GF-D8 (cell line): ENCODE measurements around the gene SOCS3.

Experiments
- DNase-seq: peaks from one replicate; lab custom pipeline; 2025; lab: John Stamatoyannopoulos, UW

Gene SOCS3

GRCh38 chr17:78390241-78391050, 30.6 kb upstream of the SOCS3 start:
- no peak for DNase-seq

DNA sequence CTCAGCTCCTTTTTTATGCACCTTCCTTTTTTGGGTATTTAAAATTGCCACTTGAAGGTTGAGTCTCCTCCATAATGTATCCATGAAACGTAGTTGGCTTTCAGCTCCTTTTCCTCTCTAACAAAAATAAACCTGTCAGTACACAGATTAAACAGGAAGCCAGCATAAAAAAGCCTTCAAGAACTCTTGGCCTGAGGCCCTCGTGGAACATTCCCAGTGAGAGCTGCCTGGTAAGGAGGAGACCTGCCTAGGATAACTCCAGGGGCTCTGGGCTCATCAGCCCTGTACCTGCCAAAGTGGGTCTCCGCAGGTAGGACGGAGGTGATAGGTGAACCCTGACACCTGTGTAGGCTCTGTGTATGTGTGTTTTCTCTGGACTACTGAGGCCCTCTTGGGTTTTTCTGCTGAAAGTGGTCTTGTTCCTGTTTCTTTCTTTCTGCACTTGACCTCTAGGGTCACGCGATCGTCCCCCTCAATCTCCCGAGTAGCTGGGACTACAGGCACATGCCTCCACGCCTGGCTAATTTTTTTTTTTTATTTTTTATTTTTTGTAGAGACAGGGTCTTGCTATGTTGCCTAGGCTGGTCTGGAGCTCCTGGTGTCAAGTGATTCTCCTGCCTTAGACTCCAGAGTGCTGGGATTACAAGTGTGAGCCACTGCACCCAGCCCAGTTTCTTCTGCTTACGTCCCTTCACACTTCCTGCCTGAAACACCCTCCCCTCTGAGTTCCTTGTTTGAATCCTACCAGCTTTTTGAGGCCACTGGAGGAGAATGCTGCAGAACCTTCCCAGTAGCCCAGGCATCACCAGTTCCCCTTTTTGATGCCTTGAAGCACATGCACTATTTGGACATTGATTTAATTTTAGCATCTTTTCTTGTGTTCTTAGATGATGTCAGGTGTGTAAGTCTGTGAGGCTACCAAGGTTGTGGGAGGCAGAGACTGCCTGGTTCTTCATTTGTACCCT, 28.4 kb upstream of the SOCS3 start:
- DNase-seq, result peak; percentile 85

DNA sequence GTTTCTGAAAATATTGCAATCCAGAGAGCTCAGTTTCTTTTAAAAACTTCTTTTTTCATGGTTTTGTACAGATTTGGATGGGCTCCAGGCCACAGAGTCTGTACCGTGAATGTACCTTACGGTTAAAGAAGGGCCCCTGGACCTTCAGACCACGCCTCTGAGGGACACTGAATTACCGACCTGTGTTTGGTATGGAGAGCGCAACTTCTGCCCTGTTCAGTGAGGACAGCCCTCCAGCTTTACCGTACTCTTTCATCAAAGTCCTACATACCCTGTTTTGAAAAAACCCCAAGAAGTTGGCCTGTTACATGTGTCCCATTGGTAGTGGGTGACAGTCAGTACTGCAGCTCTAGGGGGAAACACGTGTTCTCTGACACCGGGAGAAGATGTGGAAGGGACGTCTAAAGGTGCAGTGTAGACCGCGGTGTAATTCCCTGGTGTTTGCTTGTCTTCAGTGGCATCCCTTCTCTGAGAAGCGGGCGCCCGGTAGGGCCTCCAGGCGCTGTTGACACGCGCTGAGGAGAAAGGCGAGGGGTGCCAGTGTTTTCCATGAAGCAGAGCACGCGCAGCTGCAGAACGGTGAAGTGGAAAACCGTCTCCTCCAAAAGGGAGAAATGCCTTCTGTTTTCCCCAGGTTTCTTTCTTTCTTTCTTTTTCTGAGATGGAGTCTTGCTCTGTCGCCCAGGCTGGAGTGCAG, 24.8 kb upstream of the SOCS3 start:
- DNase-seq, result no peak

DNA sequence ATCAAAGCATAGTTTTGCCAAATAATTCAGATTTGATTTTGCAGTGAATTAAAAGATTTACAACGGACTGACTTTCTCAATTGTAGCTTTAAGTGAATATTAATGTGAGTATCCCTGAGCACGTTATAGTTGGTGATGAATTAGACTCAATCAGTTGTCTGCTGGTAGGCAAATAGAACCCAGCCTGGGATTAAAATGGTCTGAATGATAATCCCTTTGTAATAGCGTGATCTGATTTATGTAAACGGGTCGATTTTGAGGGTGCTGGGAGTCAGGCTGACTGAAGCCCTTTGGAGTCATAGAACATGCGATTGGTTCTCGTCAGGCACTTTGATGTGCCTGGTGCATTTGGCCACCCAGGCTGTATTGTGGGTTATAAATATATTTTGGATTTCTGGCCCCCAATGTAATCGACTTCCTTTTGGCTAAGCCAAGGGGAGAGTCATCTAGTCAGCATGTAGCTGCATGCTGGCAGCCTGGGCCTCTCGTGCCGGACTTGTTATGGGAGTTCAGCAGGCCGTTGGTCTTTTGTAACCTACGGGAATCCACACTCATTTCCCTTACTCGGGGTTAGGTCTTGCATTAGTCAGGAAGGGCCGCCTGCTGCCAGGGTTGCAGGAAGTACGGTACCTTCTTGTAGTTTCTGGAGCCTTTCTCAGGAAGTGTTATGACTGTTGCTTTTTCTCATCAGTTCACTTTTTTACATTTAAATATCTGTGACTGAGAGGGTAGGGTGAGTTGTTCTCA, 24.0 kb upstream of the SOCS3 start:
- peak; percentile 95 for DNase-seq

DNA sequence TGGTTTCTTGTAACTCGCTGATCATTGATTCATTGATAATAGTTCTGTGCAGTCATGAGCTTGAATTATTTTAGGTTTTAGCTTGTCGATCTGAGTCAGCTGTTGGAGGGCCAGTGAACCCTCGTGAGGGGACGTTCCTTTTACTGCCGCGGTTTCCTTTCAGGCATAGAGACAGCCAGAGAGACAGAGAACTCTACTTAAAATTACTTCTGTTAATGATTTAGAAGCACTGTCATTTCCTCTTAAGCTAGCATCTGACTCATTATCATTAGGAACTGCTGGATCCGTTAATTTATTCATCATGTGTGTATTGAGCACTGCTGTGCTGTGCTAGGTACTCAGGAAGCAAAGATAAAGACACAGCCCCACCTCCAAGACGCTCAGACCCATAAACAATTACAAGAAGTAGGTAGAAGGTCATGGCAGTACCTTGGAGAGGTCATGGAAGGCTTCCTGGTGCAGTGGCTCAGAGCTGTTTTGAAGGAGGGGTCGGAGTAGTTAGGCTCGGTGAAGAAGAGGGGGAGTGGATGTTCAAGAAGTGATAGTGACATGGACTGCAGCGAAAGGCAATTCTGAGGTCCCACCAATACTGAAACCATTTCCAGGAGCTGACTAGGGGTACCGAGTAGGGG, 21.8 kb upstream of the SOCS3 start:
- peak; percentile 33 for DNase-seq

- no peak for DNase-seq
These were observed 20.5 kb upstream of the SOCS3 start for GRCh38 chr17:78380370-78380769.

DNA sequence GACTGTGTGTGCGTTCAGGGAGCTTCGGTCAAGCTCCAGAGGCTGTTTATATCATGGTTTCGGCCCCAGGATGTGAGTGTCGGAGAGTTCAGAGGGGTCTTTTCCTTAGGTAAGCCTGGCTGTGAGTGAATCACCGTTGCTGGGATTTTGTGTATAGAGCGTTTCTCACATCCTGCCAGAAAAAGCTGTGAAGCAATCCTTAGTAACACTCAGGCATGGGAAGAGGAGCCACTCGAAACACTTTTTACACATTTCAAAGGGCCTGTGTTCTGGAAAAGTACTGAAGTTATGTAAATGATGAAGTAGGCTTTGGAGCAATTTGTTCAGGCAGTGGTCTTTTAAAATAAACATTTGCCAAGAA, 19.2 kb upstream of the SOCS3 start:
- peak; percentile 9 for DNase-seq

- peak; percentile 15 for DNase-seq
These were observed 18.6 kb upstream of the SOCS3 start, which contains the start of gene PGS1 for GRCh38 chr17:78378225-78379130. Gene PGS1, plus strand, starts transcription at chr17:78378649. Its CDS starts 17 bp downstream, at chr17:78378666.

GRCh38 chr17:78377858-78378224, 18.0 kb upstream of the SOCS3 start:
- DNase-seq, result no peak

GRCh38 chr17:78376161-78376560, 16.3 kb upstream of the SOCS3 start:
- DNase-seq, result no peak

DNA sequence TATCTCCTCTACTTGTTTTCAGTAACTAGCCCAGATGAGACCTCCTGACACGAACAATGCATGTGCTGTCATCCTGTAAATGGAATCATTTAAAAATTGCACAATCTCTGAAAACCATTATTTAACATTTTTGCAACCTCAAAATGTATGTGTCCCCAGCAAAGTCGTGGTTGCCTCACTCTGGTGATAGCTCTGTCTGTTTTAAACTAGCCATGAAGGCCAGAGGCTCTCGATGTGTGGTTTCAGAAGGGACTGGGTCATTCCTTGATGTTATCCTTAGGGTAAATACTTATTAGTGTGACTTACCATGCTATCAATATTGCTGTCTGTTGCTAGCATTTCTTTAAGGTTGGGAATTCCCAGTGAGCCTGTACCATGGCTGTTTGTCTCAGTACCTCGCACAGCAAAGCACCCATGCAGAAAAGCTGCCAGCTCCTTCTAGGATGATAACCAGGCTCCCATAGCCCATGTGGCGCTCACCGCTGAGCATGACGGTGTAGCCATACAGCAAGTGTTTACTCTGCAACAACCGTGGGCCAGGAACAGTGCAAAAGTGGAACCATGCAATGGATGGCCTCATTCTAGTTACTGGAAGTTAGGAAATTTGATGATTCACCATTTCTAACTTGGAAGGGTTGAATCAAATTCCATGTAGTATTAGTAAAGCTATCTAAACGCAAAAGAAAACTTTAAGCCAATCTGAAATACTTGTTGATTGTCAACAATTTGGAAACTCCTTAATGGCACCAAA, 15.7 kb upstream of the SOCS3 start:
- DNase-seq, result no peak

DNA sequence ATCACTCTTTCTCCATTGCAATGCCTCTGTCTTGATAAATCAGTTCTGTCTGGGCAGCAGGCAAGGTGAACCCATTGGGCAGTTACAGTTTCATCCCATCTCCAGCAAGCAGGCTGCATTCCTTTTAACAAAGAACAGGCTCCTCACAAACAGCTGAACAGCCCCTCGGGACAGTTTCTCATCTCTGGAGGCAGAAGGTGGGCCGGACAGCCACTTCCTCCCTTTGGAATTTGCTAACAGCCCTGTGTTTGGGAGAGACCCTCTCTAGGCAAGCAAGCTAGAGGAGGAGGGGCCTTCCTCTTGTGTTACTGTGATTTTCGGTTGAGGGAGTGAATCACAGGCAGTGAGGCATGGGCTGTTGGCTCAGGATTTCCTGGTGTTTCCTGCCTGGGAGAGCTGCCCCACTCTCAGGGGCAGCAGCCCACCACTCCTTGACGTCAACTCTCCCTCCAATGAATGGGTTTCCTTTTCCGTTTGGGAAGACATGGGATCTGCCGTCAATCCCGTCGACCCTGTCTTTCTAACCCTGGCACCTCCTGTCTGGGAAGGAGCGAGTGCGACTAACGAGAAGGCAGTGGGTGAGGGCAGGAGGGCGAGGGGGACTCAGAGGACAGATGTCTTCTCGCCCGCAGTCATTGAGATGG, 14.9 kb upstream of the SOCS3 start:
- DNase-seq, result no peak

- DNase-seq, result no peak
These were observed 14.3 kb upstream of the SOCS3 start for GRCh38 chr17:78374189-78374588.

GRCh38 chr17:78372841-78373240, 13.0 kb upstream of the SOCS3 start:
- no peak for DNase-seq

GRCh38 chr17:78371056-78371455, 11.2 kb upstream of the SOCS3 start:
- no peak for DNase-seq

GRCh38 chr17:78369791-78370381, 10.0 kb upstream of the SOCS3 start:
- DNase-seq, result no peak

DNA sequence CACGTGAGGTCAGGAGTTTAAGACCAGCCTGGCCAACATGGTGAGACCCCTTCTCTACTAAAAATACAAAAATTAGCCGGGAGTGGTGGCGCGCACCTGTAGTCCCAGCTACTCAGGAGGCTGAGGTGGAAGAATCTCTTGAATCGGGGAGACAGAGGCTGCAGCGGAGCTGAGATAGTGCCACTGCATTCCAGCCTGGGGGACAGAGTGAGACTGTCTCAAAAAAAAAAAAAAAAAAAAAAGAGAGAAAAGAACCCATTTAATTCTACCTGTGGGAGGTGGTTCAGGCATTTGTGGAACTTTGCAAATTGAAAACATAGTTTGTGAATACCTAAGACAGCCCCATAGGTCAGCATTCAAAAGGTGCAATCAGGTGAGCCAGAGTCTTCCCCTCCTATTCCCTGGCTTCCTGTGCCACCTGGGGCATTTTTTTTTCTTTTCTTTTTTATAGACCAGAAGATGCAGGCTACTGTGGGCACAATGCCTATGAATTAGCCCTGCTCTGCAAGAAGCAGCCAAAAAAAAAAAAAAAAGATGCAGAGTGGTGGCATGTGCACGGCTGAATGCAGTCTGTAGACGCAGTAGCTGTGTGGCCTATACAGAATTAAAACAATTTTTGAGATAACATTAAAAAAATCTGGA, 9.1 kb upstream of the SOCS3 start:
- no peak for DNase-seq

GRCh38 chr17:78368348-78368747, 8.5 kb upstream of the SOCS3 start:
- DNase-seq, result no peak
